ENCODE results near the gene DPH3. TPM values are rescaled to one million over a fixed set of nuclear protein-coding genes. Genes with fewer than 3 reads are reported as not detected.

The DPH3 gene
- total and polyA plus RNA-seq, 10 of the 15 experiments (the other 5 are each of a cell fraction or from before 2014, with no cell fraction given): 10.8 to 71.8 (median 23.4) TPM

GRCh38 chr3:16307832-16308531 is 43.2 kb upstream of the DPH3 start (continued):
- TF ChIP-seq, protein P1, sequence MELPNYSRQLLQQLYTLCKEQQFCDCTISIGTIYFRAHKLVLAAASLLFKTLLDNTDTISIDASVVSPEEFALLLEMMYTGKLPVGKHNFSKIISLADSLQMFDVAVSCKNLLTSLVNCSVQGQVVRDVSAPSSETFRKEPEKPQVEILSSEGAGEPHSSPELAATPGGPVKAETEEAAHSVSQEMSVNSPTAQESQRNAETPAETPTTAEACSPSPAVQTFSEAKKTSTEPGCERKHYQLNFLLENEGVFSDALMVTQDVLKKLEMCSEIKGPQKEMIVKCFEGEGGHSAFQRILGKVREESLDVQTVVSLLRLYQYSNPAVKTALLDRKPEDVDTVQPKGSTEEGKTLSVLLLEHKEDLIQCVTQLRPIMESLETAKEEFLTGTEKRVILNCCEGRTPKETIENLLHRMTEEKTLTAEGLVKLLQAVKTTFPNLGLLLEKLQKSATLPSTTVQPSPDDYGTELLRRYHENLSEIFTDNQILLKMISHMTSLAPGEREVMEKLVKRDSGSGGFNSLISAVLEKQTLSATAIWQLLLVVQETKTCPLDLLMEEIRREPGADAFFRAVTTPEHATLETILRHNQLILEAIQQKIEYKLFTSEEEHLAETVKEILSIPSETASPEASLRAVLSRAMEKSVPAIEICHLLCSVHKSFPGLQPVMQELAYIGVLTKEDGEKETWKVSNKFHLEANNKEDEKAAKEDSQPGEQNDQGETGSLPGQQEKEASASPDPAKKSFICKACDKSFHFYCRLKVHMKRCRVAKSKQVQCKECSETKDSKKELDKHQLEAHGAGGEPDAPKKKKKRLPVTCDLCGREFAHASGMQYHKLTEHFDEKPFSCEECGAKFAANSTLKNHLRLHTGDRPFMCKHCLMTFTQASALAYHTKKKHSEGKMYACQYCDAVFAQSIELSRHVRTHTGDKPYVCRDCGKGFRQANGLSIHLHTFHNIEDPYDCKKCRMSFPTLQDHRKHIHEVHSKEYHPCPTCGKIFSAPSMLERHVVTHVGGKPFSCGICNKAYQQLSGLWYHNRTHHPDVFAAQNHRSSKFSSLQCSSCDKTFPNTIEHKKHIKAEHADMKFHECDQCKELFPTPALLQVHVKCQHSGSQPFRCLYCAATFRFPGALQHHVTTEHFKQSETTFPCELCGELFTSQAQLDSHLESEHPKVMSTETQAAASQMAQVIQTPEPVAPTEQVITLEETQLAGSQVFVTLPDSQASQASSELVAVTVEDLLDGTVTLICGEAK (IDR thresholded peaks at IDR 0.05; ENCODE audit: borderline replicate concordance): no peak
- TF ChIP-seq, protein P2, sequence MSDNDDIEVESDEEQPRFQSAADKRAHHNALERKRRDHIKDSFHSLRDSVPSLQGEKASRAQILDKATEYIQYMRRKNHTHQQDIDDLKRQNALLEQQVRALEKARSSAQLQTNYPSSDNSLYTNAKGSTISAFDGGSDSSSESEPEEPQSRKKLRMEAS (IDR thresholded peaks at IDR 0.05; ENCODE audit: low read depth, low read length): no peak

GRCh38 chr3:16305111-16305541 is 40.4 kb upstream of the DPH3 start:
- ChIA-PET CTCF (interaction anchor here (2.1 to 6.3 kb wide), 3 partner anchors 9 to 245 kb away, joined by 6 to 45 read pairs (median 8); no protein-coding TSS in a partner anchor), RAD21 (ENCODE audit: unreplicated experiment) (interaction anchor here (0.6 to 1.2 kb wide), 4 partner anchors 13 to 32 kb away, joined by 3 to 5 read pairs (median 4); no protein-coding TSS in a partner anchor), POLR2A (interaction anchor here (0.6 to 1.2 kb wide), 3 partner anchors 13 to 217 kb away, joined by 3 to 5 read pairs (median 3); no protein-coding TSS in a partner anchor), SMC1A (ENCODE audit: uncharacterized antibody, unreplicated experiment) (interaction anchor here (1.7 to 2.3 kb wide), 3 partner anchors 9 to 20 kb away, joined by 4 to 12 read pairs (median 10); no protein-coding TSS in a partner anchor)
- H3K9ac ChIP-seq (ENCODE audit: control insufficient read depth, insufficient read depth, low read length): no peak overlapping the region
- H4K20me1 ChIP-seq (ENCODE audit: control insufficient read depth, insufficient read depth): no peaks in the 10 kb centered on the region
- ATAC-seq (no peak; the same call in 2 of the 3 replicates), FAIRE-seq (no peak), DNase-seq (ENCODE audit: low read depth, low spot score) (no peak)
- H3K9me3 ChIP-seq (replicated peaks; ENCODE audit: control insufficient read depth, insufficient read depth, low read length): no peaks in the 10 kb centered on the region
- no peak overlapping the region for H3K4me2 ChIP-seq (ENCODE audit: control insufficient read depth, insufficient read depth)
- H3K79me2 ChIP-seq (ENCODE audit: control insufficient read depth, insufficient read depth, low read length): no peaks in the 10 kb centered on the region
- in situ Hi-C loops (cut with MboI) (no loop called here), intact Hi-C loops (cut with micrococcal nuclease; ENCODE audit: unreplicated experiment) (no loop called here)
- no peak overlapping the region for H3K4me3 ChIP-seq
- 80% methylated on average over 7 of the region's 7 CpGs for WGBS (ENCODE audit: insufficient coverage, insufficient replicate concordance, low lambda C conversion rate, missing lambda C conversion rate)
- no peaks in the 10 kb centered on the region for H3K27me3 ChIP-seq (replicated peaks in 1 of 2; ENCODE audit: control insufficient read depth in 2 of 2, insufficient read depth in 2 of 2, low read length in 1 of 2)
- H3K4me1 ChIP-seq (ENCODE audit: control insufficient read depth, insufficient read depth, low read length): peaks cover 22% of the 10 kb centered on the region
- peaks cover 0 to 4% of the 10 kb centered on the region in 2 experiments; a peak in 3 of 4 replicates for H3K36me3 ChIP-seq (ENCODE audit: control insufficient read depth in 2 of 2, insufficient read depth in 2 of 2, low read length in 1 of 2)
- no TSS peak for BruUV-seq (replicated peaks)
- no peak overlapping the region for H2AFZ ChIP-seq (ENCODE audit: control insufficient read depth, low read depth, low read length)
- no peak overlapping the region for H3K27ac ChIP-seq (ENCODE audit: control insufficient read depth, insufficient read depth)
- no peak for TF ChIP-seq ETV6 (conservative IDR thresholded peaks at IDR 0.05 in 1 of 2, IDR thresholded peaks at IDR 0.05 in 1 of 2; ENCODE audit: borderline replicate concordance in 1 of 2, low read depth in 1 of 2)
- no peak for TF ChIP-seq SMARCA5 (IDR thresholded peaks at IDR 0.05)
- TF ChIP-seq, protein P3, sequence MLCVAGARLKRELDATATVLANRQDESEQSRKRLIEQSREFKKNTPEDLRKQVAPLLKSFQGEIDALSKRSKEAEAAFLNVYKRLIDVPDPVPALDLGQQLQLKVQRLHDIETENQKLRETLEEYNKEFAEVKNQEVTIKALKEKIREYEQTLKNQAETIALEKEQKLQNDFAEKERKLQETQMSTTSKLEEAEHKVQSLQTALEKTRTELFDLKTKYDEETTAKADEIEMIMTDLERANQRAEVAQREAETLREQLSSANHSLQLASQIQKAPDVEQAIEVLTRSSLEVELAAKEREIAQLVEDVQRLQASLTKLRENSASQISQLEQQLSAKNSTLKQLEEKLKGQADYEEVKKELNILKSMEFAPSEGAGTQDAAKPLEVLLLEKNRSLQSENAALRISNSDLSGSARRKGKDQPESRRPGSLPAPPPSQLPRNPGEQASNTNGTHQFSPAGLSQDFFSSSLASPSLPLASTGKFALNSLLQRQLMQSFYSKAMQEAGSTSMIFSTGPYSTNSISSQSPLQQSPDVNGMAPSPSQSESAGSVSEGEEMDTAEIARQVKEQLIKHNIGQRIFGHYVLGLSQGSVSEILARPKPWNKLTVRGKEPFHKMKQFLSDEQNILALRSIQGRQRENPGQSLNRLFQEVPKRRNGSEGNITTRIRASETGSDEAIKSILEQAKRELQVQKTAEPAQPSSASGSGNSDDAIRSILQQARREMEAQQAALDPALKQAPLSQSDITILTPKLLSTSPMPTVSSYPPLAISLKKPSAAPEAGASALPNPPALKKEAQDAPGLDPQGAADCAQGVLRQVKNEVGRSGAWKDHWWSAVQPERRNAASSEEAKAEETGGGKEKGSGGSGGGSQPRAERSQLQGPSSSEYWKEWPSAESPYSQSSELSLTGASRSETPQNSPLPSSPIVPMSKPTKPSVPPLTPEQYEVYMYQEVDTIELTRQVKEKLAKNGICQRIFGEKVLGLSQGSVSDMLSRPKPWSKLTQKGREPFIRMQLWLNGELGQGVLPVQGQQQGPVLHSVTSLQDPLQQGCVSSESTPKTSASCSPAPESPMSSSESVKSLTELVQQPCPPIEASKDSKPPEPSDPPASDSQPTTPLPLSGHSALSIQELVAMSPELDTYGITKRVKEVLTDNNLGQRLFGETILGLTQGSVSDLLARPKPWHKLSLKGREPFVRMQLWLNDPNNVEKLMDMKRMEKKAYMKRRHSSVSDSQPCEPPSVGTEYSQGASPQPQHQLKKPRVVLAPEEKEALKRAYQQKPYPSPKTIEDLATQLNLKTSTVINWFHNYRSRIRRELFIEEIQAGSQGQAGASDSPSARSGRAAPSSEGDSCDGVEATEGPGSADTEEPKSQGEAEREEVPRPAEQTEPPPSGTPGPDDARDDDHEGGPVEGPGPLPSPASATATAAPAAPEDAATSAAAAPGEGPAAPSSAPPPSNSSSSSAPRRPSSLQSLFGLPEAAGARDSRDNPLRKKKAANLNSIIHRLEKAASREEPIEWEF (IDR thresholded peaks at IDR 0.05; ENCODE audit: insufficient replicate concordance, low read depth, low read length): no peak
- no peak for TF ChIP-seq RBBP5 (conservative IDR thresholded peaks at IDR 0.05)
- no peak for TF ChIP-seq STAT3 (IDR thresholded peaks at IDR 0.05; ENCODE audit: low read depth, low read length)
- no peak for TF ChIP-seq ZNF622 (IDR thresholded peaks at IDR 0.05)
- no peak for TF ChIP-seq NBN (IDR thresholded peaks at IDR 0.05)

Data from GM12878 (cell line).